Mesenchymal stem cell (in vitro differentiated cells and primary cell): Measurements from ENCODE around the gene FRMD4B.
A peak's percentile ranks its signal among the peaks of the same experiment; 100 is the strongest.

ENCODE experiments used
- DNase-seq: peaks from one replicate; pipeline ENCODE4 v3.0.0-alpha.2; 2013
- H2AFZ ChIP-seq: one replicate; pipeline ENCODE4 v1.6.1; 2013; ENCODE audit warnings: low read depth, mild to moderate bottlenecking, control low read depth, inconsistent platforms, low read length, moderate library complexity
- H2AK5ac ChIP-seq: 2 replicates; pipeline ENCODE4 v1.6.1; 2013; ENCODE audit warnings: low read length, moderate library complexity, mild to moderate bottlenecking, inconsistent platforms; ENCODE audit not compliant: severe bottlenecking
- H2BK120ac ChIP-seq: one replicate; pipeline ENCODE4 v1.6.1; 2013; ENCODE audit warnings: low read depth, mild to moderate bottlenecking, inconsistent platforms, low read length, moderate library complexity
- H2BK12ac ChIP-seq, 2 experiments: one replicate each; pipeline ENCODE4 v1.6.1; 2013; ENCODE audit warnings: inconsistent platforms in 2 of 2, low read length in 2 of 2, mild to moderate bottlenecking in 2 of 2, moderate library complexity in 2 of 2, control low read depth in 1 of 2
- H2BK15ac ChIP-seq: one replicate; pipeline ENCODE4 v1.6.1; 2013; ENCODE audit warnings: mild to moderate bottlenecking, low read depth, inconsistent platforms; ENCODE audit not compliant: poor library complexity, severe bottlenecking
- H2BK5ac ChIP-seq: 2 replicates; pipeline ENCODE4 v1.6.1; 2013; ENCODE audit warnings: low read depth, mild to moderate bottlenecking, low read length, control low read depth, inconsistent platforms; ENCODE audit not compliant: poor library complexity, severe bottlenecking
- H3K14ac ChIP-seq, 2 experiments: one replicate each; pipeline ENCODE4 v1.6.1; 2013; ENCODE audit warnings: inconsistent platforms in 2 of 2, low read length in 2 of 2, control low read depth in 1 of 2, mild to moderate bottlenecking in 1 of 2, moderate library complexity in 1 of 2
- H3K18ac ChIP-seq, 2 experiments: one replicate each; pipeline ENCODE4 v1.6.1; 2013; ENCODE audit warnings: inconsistent platforms in 2 of 2, low read length in 2 of 2, control low read depth in 1 of 2, low read depth in 1 of 2, mild to moderate bottlenecking in 1 of 2
- H3K23ac ChIP-seq, 2 experiments: one replicate each; pipeline ENCODE4 v1.6.1; 2013; ENCODE audit warnings: inconsistent platforms in 2 of 2, low read length in 2 of 2, mild to moderate bottlenecking in 2 of 2, moderate library complexity in 2 of 2, control low read depth in 1 of 2
- H3K27ac ChIP-seq: 2 replicates; pipeline ENCODE4 v1.5.1; 2013; ENCODE audit warnings: mild to moderate bottlenecking, moderate library complexity, low read length, control low read depth, inconsistent platforms; ENCODE audit not compliant: poor library complexity, severe bottlenecking
- H3K27me3 ChIP-seq, 2 experiments: 2 replicates each; pipeline versions ENCODE4 v1.6.1 to v1.7.0; 2013; ENCODE audit warnings: low read length in 2 of 2, mild to moderate bottlenecking in 2 of 2, moderate library complexity in 2 of 2, control low read depth in 1 of 2, inconsistent platforms in 1 of 2; ENCODE audit not compliant: control insufficient read depth in 1 of 2, insufficient read depth in 1 of 2
- H3K36me3 ChIP-seq, 2 experiments: 2 replicates each; pipeline versions ENCODE4 v1.6.1 to v1.7.0; 2013; ENCODE audit warnings: low read length in 2 of 2, control low read depth in 1 of 2, inconsistent platforms in 1 of 2, low read depth in 1 of 2, mild to moderate bottlenecking in 1 of 2; ENCODE audit not compliant: insufficient read depth in 2 of 2, control insufficient read depth in 1 of 2
- H3K4ac ChIP-seq, 2 experiments: one replicate each; pipeline ENCODE4 v1.6.1; 2013; ENCODE audit warnings: inconsistent platforms in 2 of 2, low read length in 2 of 2, mild to moderate bottlenecking in 2 of 2, moderate library complexity in 2 of 2, control low read depth in 1 of 2, low read depth in 1 of 2
- H3K4me1 ChIP-seq: 2 replicates; pipeline ENCODE4 v1.6.1; 2013; ENCODE audit warnings: low read depth, low read length, control low read depth; ENCODE audit not compliant: control insufficient read depth, insufficient read depth
- H3K4me2 ChIP-seq: 2 replicates; pipeline ENCODE4 v1.6.1; 2013; ENCODE audit warnings: low read length, mild to moderate bottlenecking, inconsistent platforms; ENCODE audit not compliant: poor library complexity, severe bottlenecking
- H3K4me3 ChIP-seq, 2 experiments: 2 replicates each; pipeline versions ENCODE4 v1.5.1 to v1.7.0; 2013; ENCODE audit warnings: low read length in 2 of 2, mild to moderate bottlenecking in 2 of 2, control low read depth in 1 of 2, low read depth in 1 of 2; ENCODE audit not compliant: insufficient read depth in 1 of 2
- H3K79me1 ChIP-seq: replicated peaks from 2 replicates; pipeline ENCODE4 v1.6.1; 2013; ENCODE audit warnings: mild to moderate bottlenecking, control low read depth, low read length, inconsistent platforms; ENCODE audit not compliant: poor library complexity, severe bottlenecking
- H3K9ac ChIP-seq: 2 replicates; pipeline ENCODE4 v1.7.0; 2013; ENCODE audit warnings: mild to moderate bottlenecking, low read length, moderate library complexity
- H3K9me3 ChIP-seq: 2 replicates; pipeline ENCODE4 v1.7.0; 2013; ENCODE audit warnings: mild to moderate bottlenecking, low read length; ENCODE audit not compliant: control insufficient read depth
- H4K8ac ChIP-seq: one replicate; pipeline ENCODE4 v1.6.1; 2013; ENCODE audit warnings: inconsistent platforms, mild to moderate bottlenecking, low read length, moderate library complexity
- H4K91ac ChIP-seq: one replicate; pipeline ENCODE4 v1.6.1; 2013; ENCODE audit warnings: mild to moderate bottlenecking, low read length, inconsistent platforms
- WGBS: methylation state at CpG from one replicate; pipeline ENCODE4 v1.1.7; 2013; ENCODE audit warnings: mixed read lengths; 5-methylcytosine and 5-hydroxymethylcytosine counted together

Gene FRMD4B

GRCh38 chr3:69126999-69127398, 258.9 kb downstream of the FRMD4B start:
- Histone ChIP-seq H2BK12ac (no peak overlapping the region), H3K14ac (no peak overlapping the region), H2BK5ac (no peak overlapping the region), H3K18ac (no peak overlapping the region), H2BK15ac (no peak overlapping the region), H3K4me3 (no peak overlapping the region), H2AK5ac (no peak overlapping the region), H2AFZ (no peak overlapping the region), H3K9me3 (no peaks in the 10 kb centered on the region), H3K27ac (no peak overlapping the region), H3K27me3 (peaks cover 0 to 15% of the 10 kb centered on the region in 2 experiments), H4K8ac (no peak overlapping the region), H3K4ac (no peak overlapping the region), H3K23ac (no peak overlapping the region), H3K4me2 (no peak overlapping the region), H4K91ac (no peak overlapping the region), H3K4me1 (no peaks in the 10 kb centered on the region), H3K9ac (no peak overlapping the region), H3K79me1 (no peaks in the 10 kb centered on the region), H3K36me3 (no peaks in the 10 kb centered on the region), H2BK120ac (no peak overlapping the region)
- no peak for DNase-seq
- 68% methylated on average over 2 of the region's 2 CpGs for WGBS

GRCh38 chr3:69126216-69126615, 259.7 kb downstream of the FRMD4B start:
- H3K27ac ChIP-seq: no peak overlapping the region
- peaks cover 0 to 15% of the 10 kb centered on the region in 2 experiments for H3K27me3 ChIP-seq
- no peak overlapping the region for H3K4me3 ChIP-seq
- no peak overlapping the region for H2BK15ac ChIP-seq
- H2BK120ac ChIP-seq: no peak overlapping the region
- no peaks in the 10 kb centered on the region for H3K36me3 ChIP-seq
- H3K23ac ChIP-seq: no peak overlapping the region
- H3K9ac ChIP-seq: no peak overlapping the region
- H4K8ac ChIP-seq: no peak overlapping the region
- no peak overlapping the region for H3K4me2 ChIP-seq
- H2AFZ ChIP-seq: no peak overlapping the region
- H2AK5ac ChIP-seq: no peak overlapping the region
- H3K79me1 ChIP-seq: no peaks in the 10 kb centered on the region
- H3K4ac ChIP-seq: no peak overlapping the region
- no peak overlapping the region for H2BK12ac ChIP-seq
- H2BK5ac ChIP-seq: no peak overlapping the region
- no peak overlapping the region for H3K18ac ChIP-seq
- H3K9me3 ChIP-seq: no peaks in the 10 kb centered on the region
- no peak for DNase-seq
- H3K14ac ChIP-seq: no peak overlapping the region
- H3K4me1 ChIP-seq: no peaks in the 10 kb centered on the region
- 100% methylated on average over 2 of the region's 3 CpGs for WGBS
- no peak overlapping the region for H4K91ac ChIP-seq

GRCh38 chr3:69122403-69122802, 263.5 kb downstream of the FRMD4B start, which contains the start of gene LMOD3:
LMOD3 (minus strand) TSS chr3:69122595; CDS start chr3:69122386, 209 bp downstream.
- no peak within 1 kb of the TSS for H3K14ac ChIP-seq
- WGBS: 48% methylated on average over 3 of the region's 3 CpGs
- no peak within 1 kb of the TSS for H3K4me3 ChIP-seq
- no peak within 1 kb of the TSS for H3K27ac ChIP-seq
- peak within 1 kb of the TSS; percentile 41 for H3K4me2 ChIP-seq
- no peak within 1 kb of the TSS for H2BK15ac ChIP-seq
- no peak within 1 kb of the TSS for H4K91ac ChIP-seq
- peaks cover 0 to 10% of the 10 kb centered on the region in 2 experiments for H3K27me3 ChIP-seq
- no peaks in the 10 kb centered on the region for H3K9me3 ChIP-seq
- H4K8ac ChIP-seq: no peak within 1 kb of the TSS
- no peak within 1 kb of the TSS for H3K4ac ChIP-seq
- no peak within 1 kb of the TSS for H2AFZ ChIP-seq
- H3K36me3 ChIP-seq: no peaks in the 10 kb centered on the region
- DNase-seq: peak; percentile 18
- no peak within 1 kb of the TSS for H3K9ac ChIP-seq
- no peak within 1 kb of the TSS for H3K23ac ChIP-seq
- no peak within 1 kb of the TSS for H2AK5ac ChIP-seq
- no peaks in the 10 kb centered on the region for H3K79me1 ChIP-seq
- no peaks in the 10 kb centered on the region for H3K4me1 ChIP-seq
- H3K18ac ChIP-seq: no peak within 1 kb of the TSS
- no peak within 1 kb of the TSS for H2BK120ac ChIP-seq
- no peak within 1 kb of the TSS for H2BK5ac ChIP-seq
- no peak within 1 kb of the TSS for H2BK12ac ChIP-seq

GRCh38 chr3:69121950-69122349, 263.9 kb downstream of the FRMD4B start:
- H2BK15ac ChIP-seq: no peak overlapping the region
- no peak overlapping the region for H3K18ac ChIP-seq
- peak overlapping the region; percentile 41 for H3K4me2 ChIP-seq
- H3K27me3 ChIP-seq: peaks cover 0 to 6% of the 10 kb centered on the region in 2 experiments
- no peak overlapping the region for H4K8ac ChIP-seq
- no peak overlapping the region for H3K4me3 ChIP-seq
- H3K9me3 ChIP-seq: no peaks in the 10 kb centered on the region
- no peak overlapping the region for H3K14ac ChIP-seq
- H3K4me1 ChIP-seq: no peaks in the 10 kb centered on the region
- no peak overlapping the region for H2BK12ac ChIP-seq
- no peaks in the 10 kb centered on the region for H3K79me1 ChIP-seq
- 15% methylated on average over 5 of the region's 8 CpGs for WGBS
- H3K36me3 ChIP-seq: no peaks in the 10 kb centered on the region
- no peak overlapping the region for H2BK120ac ChIP-seq
- no peak overlapping the region for H3K9ac ChIP-seq
- no peak overlapping the region for H2AFZ ChIP-seq
- no peak overlapping the region for H3K4ac ChIP-seq
- H4K91ac ChIP-seq: no peak overlapping the region
- no peak overlapping the region for H3K27ac ChIP-seq
- H3K23ac ChIP-seq: no peak overlapping the region
- peak; percentile 45 for DNase-seq
- H2AK5ac ChIP-seq: no peak overlapping the region
- H2BK5ac ChIP-seq: no peak overlapping the region
